ENCODE results near the gene CPSF6. TPM values are rescaled to one million over a fixed set of nuclear protein-coding genes. Genes with fewer than 3 reads are reported as not detected.

CPSF6 gene
- total and polyA plus RNA-seq, 2 donors (not counting 3 experiments of a cell fraction or from before 2014, with no cell fraction given), result 55.8 to 91.7 TPM

GRCh38 chr12:69298133-69298532 lies 58.8 kb downstream of the CPSF6 start:
- Histone ChIP-seq H3K9me1 (replicated peaks; ENCODE audit: control insufficient read depth, extremely low read depth, insufficient read depth, low read length) (no peaks in the 10 kb centered on the region), H3K79me2 (ENCODE audit: control insufficient read depth, insufficient read depth, low read length) (no peaks in the 10 kb centered on the region), H3K4me1 (ENCODE audit: control insufficient read depth, extremely low read depth, insufficient read depth, low read length) (no peaks in the 10 kb centered on the region), H3K27me3 (ENCODE audit: control insufficient read depth in 2 of 2, insufficient read depth in 2 of 2, low read length in 2 of 2) (peaks cover 7 to 30% of the 10 kb centered on the region in 2 experiments), H3K9ac (replicated peaks; ENCODE audit: extremely low read depth, insufficient read depth, low read length) (no peak overlapping the region), H3K4me3 (replicated peaks in 1 of 3; ENCODE audit: insufficient read depth in 1 of 3, low read depth in 1 of 3, low read length in 3 of 3) (no peak overlapping the region), H3K4me2 (ENCODE audit: insufficient read depth, low read length) (no peak overlapping the region), H2AFZ (ENCODE audit: low read depth, low read length) (no peak overlapping the region), H3K27ac (ENCODE audit: insufficient read depth, low read depth, low read length) (no peak overlapping the region), H3K9me3 (replicated peaks; ENCODE audit: control insufficient read depth, insufficient read depth, low read length) (no peaks in the 10 kb centered on the region), H3K36me3 (ENCODE audit: control insufficient read depth in 2 of 2, extremely low read depth in 1 of 2, insufficient read depth in 2 of 2, low read length in 2 of 2) (no peaks in the 10 kb centered on the region), H4K20me1 (replicated peaks; ENCODE audit: control insufficient read depth, extremely low read depth, insufficient read depth, low read length) (no peaks in the 10 kb centered on the region)
- dilution Hi-C loops (cut with MboI; ENCODE audit: extremely low pct_ligation_motif_present, low sequenced_read_pairs) (no loop called here), intact Hi-C loops (cut with micrococcal nuclease) (no loop called here)
- DNase-seq (ENCODE audit: low read depth, low spot score), result no peak
- CTCF ChIA-PET, result interaction anchor here (2.0 kb wide), 1 partner anchor 8 kb away, joined by 9 read pairs; no protein-coding TSS in a partner anchor
- BruUV-seq (replicated peaks), result no TSS peak
- TF ChIP-seq MYC (IDR thresholded peaks at IDR 0.05; ENCODE audit: low read depth, low read length) (no peak), POLR2AphosphoS5 (IDR thresholded peaks at IDR 0.05; ENCODE audit: insufficient read depth, low read depth, low read length) (no peak), JUN (IDR thresholded peaks at IDR 0.05; ENCODE audit: borderline replicate concordance, insufficient read depth, insufficient read length, low read depth) (no peak), CTCF (IDR thresholded peaks at IDR 0.05; ENCODE audit: extremely low read depth in 1 of 2, insufficient read depth in 1 of 2, low read depth in 1 of 2, low read length in 2 of 2) (no peak), GATA2 (IDR thresholded peaks at IDR 0.05; ENCODE audit: insufficient read depth, insufficient read length, low read depth, low read length) (no peak), EZH2 (IDR thresholded peaks at IDR 0.05; ENCODE audit: borderline replicate concordance, low read depth, low read length, severe bottlenecking) (no peak), FOS (IDR thresholded peaks at IDR 0.05; ENCODE audit: borderline replicate concordance, insufficient read depth, low read length) (no peak), POLR2A (IDR thresholded peaks at IDR 0.05; ENCODE audit: low read depth, low read length) (no peak), MAX (IDR thresholded peaks at IDR 0.05; ENCODE audit: insufficient read depth, insufficient read length) (no peak)
- POLR2A ChIA-PET, result no interaction called here
- no peak for FAIRE-seq

All from endothelial cell of umbilical vein (primary cell).